AG09319 (cell line): ENCODE data around the gene ERP44.

ENCODE experiments used
- DNase-seq: peaks from one replicate; pipeline ENCODE4 v3.0.0-alpha.2; 2010; ENCODE audit warnings: low read depth; ENCODE audit errors: extremely low read depth
- CTCF ChIP-seq: IDR thresholded peaks from 2 replicates; pipeline ENCODE4 v1.5.1; 2011; ENCODE audit warnings: low read depth, mild to moderate bottlenecking, inconsistent platforms, low read length, moderate library complexity

Gene ERP44

GRCh38 chr9:99953861-99954507 is 144.8 kb downstream of the ERP44 start:
- no peak for DNase-seq
- TF ChIP-seq CTCF = no peak

GRCh38 chr9:99948896-99949295 is 149.9 kb downstream of the ERP44 start:
- no peak for TF ChIP-seq CTCF
- DNase-seq = no peak

- DNase-seq = no peak
- no peak for TF ChIP-seq CTCF
Measured at GRCh38 chr9:99948482-99948881, 150.3 kb downstream of the ERP44 start.

- no peak; the same call in 1 of the 2 replicates for TF ChIP-seq CTCF
- no peak for DNase-seq
Measured at GRCh38 chr9:99947395-99947794, 151.4 kb downstream of the ERP44 start.

GRCh38 chr9:99936947-99937587 is 161.7 kb downstream of the ERP44 start:
- no peak for TF ChIP-seq CTCF
- no peak for DNase-seq

GRCh38 chr9:99931155-99931840 is 167.5 kb downstream of the ERP44 start:
- no peak for DNase-seq
- TF ChIP-seq CTCF = no peak

GRCh38 chr9:99929652-99930051 is 169.1 kb downstream of the ERP44 start:
- DNase-seq = no peak
- TF ChIP-seq CTCF = no peak
